Measurements from ENCODE around the gene NDUFA8.

Gene NDUFA8

GRCh38 chr9:122097679-122098315, 61.8 kb downstream of the NDUFA8 start:
- no peak for FAIRE-seq

- FAIRE-seq = no peak
Observed at GRCh38 chr9:122096620-122097415, 62.8 kb downstream of the NDUFA8 start.

GRCh38 chr9:122095010-122095767, 64.4 kb downstream of the NDUFA8 start:
- FAIRE-seq = no peak
